HepG2 (cell line): ENCODE results near the gene TGIF1. TPM values are rescaled to one million over a fixed set of nuclear protein-coding genes. Genes with fewer than 3 reads are reported as not detected.

ENCODE experiments used
- CEBPG ChIP-seq: IDR thresholded peaks from 2 replicates; pipeline ENCODE4 v1.6.1; 2016
- FOXA3 ChIP-seq: IDR thresholded peaks from 2 replicates; pipeline ENCODE4 v1.6.1; 2016; ENCODE audit warnings: missing genetic modification reagents, missing compliant biosample characterization
- FOXP1 ChIP-seq, 2 experiments: fragments of 450-650 bp in 1 of 2; IDR thresholded peaks; 2 replicates each; pipeline ENCODE4 v1.6.1; 2017 to 2018; ENCODE audit warnings: antibody characterized with exemption in 1 of 2
- ISL2 ChIP-seq: sonication (generic); formaldehyde crosslinking; IDR thresholded peaks from 2 replicates; pipeline ENCODE4 v1.5.0; 2020; ENCODE audit warnings: missing genetic modification reagents
- MLX ChIP-seq: IDR thresholded peaks from 2 replicates; pipeline ENCODE4 v1.6.1; 2016
- ONECUT2 ChIP-seq: sonication (generic); formaldehyde crosslinking; IDR thresholded peaks from 2 replicates; pipeline ENCODE4 v1.4.0; 2020; ENCODE audit warnings: missing genetic modification reagents
- PHF20 ChIP-seq: sonication (generic); formaldehyde crosslinking; IDR thresholded peaks from 2 replicates; pipeline ENCODE4 v1.5.0; 2020; ENCODE audit warnings: mild to moderate bottlenecking, missing genetic modification reagents
- RERE ChIP-seq: IDR thresholded peaks from 2 replicates; pipeline ENCODE4 v1.6.1; 2016; ENCODE audit warnings: low read depth, missing genetic modification reagents, missing compliant biosample characterization
- RFX1 ChIP-seq: fragments of 450-650 bp; IDR thresholded peaks from 2 replicates; pipeline ENCODE4 v1.6.1; 2017
- RXRA ChIP-seq: sonication (generic); formaldehyde crosslinking; IDR thresholded peaks from 2 replicates; pipeline ENCODE4 v1.5.1; 2020; ENCODE audit warnings: missing genetic modification reagents
- SOX13 ChIP-seq, 3 experiments: fragments of 450-650 bp in 1 of 3; sonication (generic) in 1 of 3; formaldehyde crosslinking in 1 of 3; IDR thresholded peaks in 2 of 3; conservative IDR thresholded peaks in 1 of 3; 2 replicates each; pipeline versions ENCODE4 v1.5.0 to v1.6.1; 2016 to 2020; ENCODE audit warnings: antibody characterized with exemption in 1 of 3, mild to moderate bottlenecking in 1 of 3, missing compliant biosample characterization in 1 of 3, missing genetic modification reagents in 1 of 3, moderate library complexity in 1 of 3
- SRSF1 ChIP-seq: fragments of 200-400 bp; formaldehyde crosslinking; optimal IDR thresholded peaks from 2 replicates; pipeline ENCODE3; 2017; ENCODE audit warnings: mild to moderate bottlenecking, low read depth, low read length, moderate library complexity
- TBL1XR1 ChIP-seq: fragments of 150-350 bp; IDR thresholded peaks from 2 replicates; pipeline ENCODE4 v1.6.1; 2014; ENCODE audit warnings: borderline replicate concordance, low read length; ENCODE audit not compliant: partially characterized antibody
- ZGPAT ChIP-seq: IDR thresholded peaks from 2 replicates; pipeline ENCODE4 v1.6.1; 2016; ENCODE audit warnings: mild to moderate bottlenecking
- ZHX1 ChIP-seq: sonication (generic); formaldehyde crosslinking; IDR thresholded peaks from 2 replicates; pipeline ENCODE4 v1.8.1; 2022; ENCODE audit warnings: low read depth, mild to moderate bottlenecking, missing genetic modification reagents
- ZNF790 ChIP-seq: sonication (generic); formaldehyde crosslinking; IDR thresholded peaks from 2 replicates; pipeline ENCODE4 v1.8.0; 2022; ENCODE audit warnings: missing genetic modification reagents, mild to moderate bottlenecking, borderline replicate concordance
- polyA plus RNA-seq, 8 experiments: library from polyadenylated mRNA; depleted of rRNA in 3 of 8; stranded (reverse) in 7 of 8; unstranded in 1 of 8; fragments of >200 nt; fragmentation: Illumina TruSeq in 4 of 8; extraction: Trizol in 4 of 8; gene quantifications; 2 replicates each; pipeline versions ENCODE4 v1.2.1 to v1.2.3, GENCODE V29; 2011 to 2016; ENCODE audit warnings: low read depth in 4 of 8, missing spikeins in 1 of 8, mixed read lengths in 1 of 8; ENCODE audit not compliant: insufficient read depth in 1 of 8
- total RNA-seq, 5 experiments: library from RNA; depleted of rRNA; stranded (reverse); fragments of >200 nt; fragmentation: Illumina TruSeq; extraction: Trizol; gene quantifications; 2 replicates each; pipeline ENCODE4 v1.2.3, GENCODE V29; 2016; ENCODE audit warnings: low read depth in 1 of 5
- TF ChIP-seq, protein P1 (sequence below): sonication (generic); formaldehyde crosslinking; IDR thresholded peaks from 2 replicates; pipeline ENCODE4 v1.9.0; 2021; ENCODE audit warnings: missing genetic modification reagents, borderline replicate concordance

The TGIF1 gene
- total and polyA plus RNA-seq, 2 of the 13 experiments (the other 11 are each of a cell fraction or from before 2014, with no cell fraction given), result 50.0 to 76.1 TPM

DNA sequence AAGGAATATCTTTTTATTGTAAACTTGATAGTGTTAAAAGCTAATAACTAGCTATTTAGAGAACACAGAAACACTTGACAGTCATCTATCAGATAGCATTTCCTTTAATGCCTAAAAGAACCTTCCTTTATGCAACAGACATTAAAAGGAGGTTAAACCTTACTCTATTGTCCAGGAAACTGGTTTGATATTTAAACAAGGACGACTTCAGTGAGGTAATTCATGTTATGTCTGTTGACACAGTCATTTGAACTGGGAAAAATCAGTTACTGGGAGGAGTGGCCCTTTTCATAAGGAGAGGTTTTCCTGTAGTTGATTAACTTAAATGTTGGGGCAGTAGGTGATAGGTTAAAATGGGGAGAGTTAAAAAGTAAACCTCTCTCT lies 6.7 kb downstream of the TGIF1 start (continued):
- peak; percentile 41; the same call in 1 of the 2 replicates for TF ChIP-seq MLX (CRISPR knock-in tag)
- no peak for TF ChIP-seq ZHX1 (CRISPR knock-in tag)
- peak; percentile 83 for TF ChIP-seq ISL2 (CRISPR knock-in tag)
- no peak for TF ChIP-seq RFX1
- peak; percentile 84 for TF ChIP-seq RERE (CRISPR knock-in tag)
- TF ChIP-seq, protein P1, sequence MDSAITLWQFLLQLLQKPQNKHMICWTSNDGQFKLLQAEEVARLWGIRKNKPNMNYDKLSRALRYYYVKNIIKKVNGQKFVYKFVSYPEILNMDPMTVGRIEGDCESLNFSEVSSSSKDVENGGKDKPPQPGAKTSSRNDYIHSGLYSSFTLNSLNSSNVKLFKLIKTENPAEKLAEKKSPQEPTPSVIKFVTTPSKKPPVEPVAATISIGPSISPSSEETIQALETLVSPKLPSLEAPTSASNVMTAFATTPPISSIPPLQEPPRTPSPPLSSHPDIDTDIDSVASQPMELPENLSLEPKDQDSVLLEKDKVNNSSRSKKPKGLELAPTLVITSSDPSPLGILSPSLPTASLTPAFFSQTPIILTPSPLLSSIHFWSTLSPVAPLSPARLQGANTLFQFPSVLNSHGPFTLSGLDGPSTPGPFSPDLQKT (CRISPR knock-in tag), result no peak
- TF ChIP-seq FOXA3 (CRISPR knock-in tag), result peak; percentile 94
- no peak for TF ChIP-seq FOXP1 (IDR thresholded peaks at IDR 0.05)
- TF ChIP-seq FOXP1 (CRISPR knock-in tag; IDR thresholded peaks at IDR 0.05), result peak; percentile 73; the same call in 1 of the 2 replicates
- peak; percentile 53; the same call in 1 of the 2 replicates for TF ChIP-seq ONECUT2
- no peak for TF ChIP-seq PHF20 (CRISPR knock-in tag)
- peak; percentile 67; the same call in 1 of the 2 replicates for TF ChIP-seq SOX13 (IDR thresholded peaks at IDR 0.05)
- peak in 1 of 2 experiments; percentile 95; a peak in 2 of 4 replicates for TF ChIP-seq SOX13 (CRISPR knock-in tag; conservative IDR thresholded peaks at IDR 0.05 in 1 of 2, IDR thresholded peaks at IDR 0.05 in 1 of 2)
- TF ChIP-seq CEBPG, result peak; percentile 85
- TF ChIP-seq RXRA (CRISPR knock-in tag), result no peak
- no peak for TF ChIP-seq SRSF1
- TF ChIP-seq ZNF790 (CRISPR knock-in tag), result no peak
- no peak for TF ChIP-seq TBL1XR1
- peak; percentile 80 for TF ChIP-seq ZGPAT (CRISPR knock-in tag)
